ENCODE measurements around the gene NID2.

Gene NID2

DNA sequence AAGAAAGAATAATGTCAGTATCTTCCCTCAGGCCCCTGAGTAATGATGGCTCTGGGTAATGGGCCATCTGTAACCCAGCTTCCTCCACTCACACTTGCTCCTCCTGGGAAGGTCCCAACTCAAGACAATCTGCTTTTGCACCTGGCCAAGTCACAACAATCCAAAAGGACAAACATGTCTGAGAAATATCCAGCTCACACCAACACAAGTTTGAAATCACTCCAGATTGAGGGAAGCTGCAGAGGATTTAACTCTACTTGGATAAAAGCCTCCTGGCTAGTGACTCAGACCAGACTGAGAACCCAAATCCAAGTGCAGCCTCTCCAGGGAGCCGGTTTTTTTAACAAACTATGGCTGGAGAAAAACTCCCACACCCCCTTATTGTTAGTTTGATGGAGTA, 45.3 kb downstream of the NID2 start:
- no peak for DNase-seq

DNA sequence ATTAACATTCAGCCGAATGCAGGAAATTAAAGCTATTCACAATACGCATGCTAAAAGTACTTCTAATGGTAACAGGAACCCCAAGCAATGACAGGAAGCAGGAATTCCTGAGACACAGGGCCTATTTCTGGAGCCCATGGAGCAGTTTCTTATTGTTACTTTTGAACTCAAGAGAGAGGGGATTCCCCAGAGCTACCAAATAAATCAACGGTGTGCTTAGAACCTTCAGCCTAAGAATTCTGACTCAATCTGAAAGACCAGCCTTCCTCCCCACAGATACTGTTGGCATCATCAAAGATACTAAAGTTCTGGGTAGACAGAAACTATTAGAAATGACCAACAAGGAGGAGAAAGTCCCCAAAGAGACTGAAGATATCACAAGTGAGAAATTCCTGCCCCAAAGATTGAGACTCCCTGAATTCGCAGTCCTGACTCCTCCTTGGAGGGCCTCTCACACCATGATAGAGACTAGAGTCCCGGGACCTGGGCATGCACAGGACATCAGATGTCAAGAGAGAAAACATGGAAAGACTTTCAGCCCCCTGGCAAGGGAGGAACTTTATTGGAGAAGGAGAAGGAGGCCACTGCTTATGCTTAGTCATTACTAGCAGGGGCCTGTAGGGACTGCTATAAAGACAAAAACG, 46.8 kb downstream of the NID2 start:
- DNase-seq: no peak

DNA sequence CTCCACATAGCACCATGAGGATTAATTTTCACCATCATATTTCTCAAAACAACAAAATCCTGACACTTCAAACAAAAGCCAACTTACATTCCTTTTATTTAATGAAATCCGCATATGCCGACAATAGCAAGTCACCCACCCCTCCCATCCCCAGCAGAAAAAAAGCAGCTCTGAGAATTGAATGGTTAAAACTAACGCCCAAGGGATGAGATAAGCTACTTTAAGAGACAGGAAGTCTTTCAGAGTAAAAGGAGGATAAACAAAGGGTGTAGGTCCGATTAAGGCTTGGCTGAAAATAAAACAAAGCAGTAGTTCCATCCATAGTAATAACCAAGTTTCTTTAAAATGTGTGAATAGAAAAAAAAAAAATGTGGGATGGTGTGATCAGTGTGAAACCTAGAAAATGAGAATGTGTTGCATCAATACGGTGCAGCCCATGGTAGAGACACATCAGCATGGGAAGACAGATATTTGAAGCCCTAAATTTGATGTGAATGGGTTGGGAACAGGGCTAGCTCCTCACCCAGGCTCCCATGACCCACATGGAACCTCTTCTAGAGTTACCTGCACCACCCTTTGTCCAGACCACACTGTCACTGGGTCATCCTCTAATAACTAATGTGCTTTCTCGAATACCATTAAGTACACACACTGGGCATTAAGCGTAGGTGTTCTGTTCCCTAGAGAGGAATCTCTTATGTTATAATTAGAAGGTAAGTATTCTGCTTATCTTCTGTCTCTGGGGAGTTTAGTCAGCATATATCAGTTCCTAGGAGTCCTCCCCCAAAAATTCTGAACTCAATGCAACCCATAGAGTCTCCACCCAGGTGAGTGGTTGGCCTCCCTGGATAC, 47.8 kb downstream of the NID2 start:
- DNase-seq: no peak

- DNase-seq: no peak
Measured at GRCh38 chr14:52020161-52020714, 48.6 kb downstream of the NID2 start.

DNA sequence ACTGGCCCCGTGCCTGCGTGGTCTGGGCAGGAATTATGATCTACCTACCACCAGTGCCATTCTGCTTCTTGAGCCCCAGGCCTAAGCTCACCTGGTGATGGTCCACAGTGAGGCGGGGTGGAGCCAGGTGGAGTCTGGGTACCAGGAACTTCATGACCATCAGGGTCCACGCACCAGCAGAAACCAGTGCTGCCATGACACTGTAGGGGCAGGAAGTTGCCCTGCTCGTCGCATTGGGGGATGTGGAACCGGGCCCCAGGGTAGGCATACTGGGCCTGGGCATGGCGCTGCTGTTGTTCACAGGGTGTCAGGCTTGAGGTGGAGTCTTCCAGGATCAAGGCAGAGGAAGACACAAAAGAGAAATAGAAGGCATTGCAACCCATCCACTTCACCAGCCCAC, 49.9 kb downstream of the NID2 start:
- DNase-seq: no peak

DNA sequence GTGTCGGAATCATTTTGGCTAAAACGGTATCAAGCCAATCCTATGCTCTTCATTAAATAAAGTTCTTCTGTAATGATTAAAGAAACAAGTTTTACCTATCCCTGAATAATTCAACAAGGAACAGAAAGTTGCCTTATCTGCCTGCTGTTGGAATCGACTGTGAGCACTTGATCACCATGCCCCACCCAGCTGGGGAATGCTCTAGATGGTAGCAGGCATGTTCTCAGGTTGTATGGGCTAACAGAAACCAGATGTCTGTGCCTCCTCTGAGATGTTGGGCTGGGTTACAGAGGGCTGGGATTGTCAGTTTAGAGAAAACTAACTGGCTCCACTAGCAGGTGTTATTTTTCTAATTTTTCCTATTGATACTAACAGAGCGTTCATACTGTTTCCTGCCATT, 50.6 kb downstream of the NID2 start:
- no peak for DNase-seq

- DNase-seq: no peak
Measured at GRCh38 chr14:52015411-52016030, 53.3 kb downstream of the NID2 start.

GRCh38 chr14:52014601-52015267, 54.1 kb downstream of the NID2 start:
- no peak for DNase-seq

- no peak for DNase-seq
Measured at GRCh38 chr14:52013984-52014600, 54.8 kb downstream of the NID2 start.

DNA sequence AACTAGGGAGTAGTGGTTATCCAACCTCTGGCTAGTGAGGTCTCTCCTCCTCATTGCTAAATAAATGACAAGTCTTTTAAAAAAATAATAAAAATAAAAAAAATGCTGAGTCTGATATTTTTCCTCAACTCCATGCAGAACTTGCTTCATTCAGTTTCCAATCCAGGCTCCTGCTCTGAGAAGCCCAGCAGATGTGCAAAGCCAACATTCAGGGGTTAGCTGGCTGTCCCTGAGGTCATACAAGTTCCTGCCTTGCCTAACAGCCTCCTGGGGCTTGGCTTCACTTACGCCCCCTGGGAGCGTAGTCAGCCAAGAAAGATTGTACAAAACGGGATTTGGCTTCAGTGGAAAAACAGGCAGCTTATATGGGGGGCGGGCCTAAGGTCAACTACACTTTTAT, 56.2 kb downstream of the NID2 start:
- no peak for DNase-seq

DNA sequence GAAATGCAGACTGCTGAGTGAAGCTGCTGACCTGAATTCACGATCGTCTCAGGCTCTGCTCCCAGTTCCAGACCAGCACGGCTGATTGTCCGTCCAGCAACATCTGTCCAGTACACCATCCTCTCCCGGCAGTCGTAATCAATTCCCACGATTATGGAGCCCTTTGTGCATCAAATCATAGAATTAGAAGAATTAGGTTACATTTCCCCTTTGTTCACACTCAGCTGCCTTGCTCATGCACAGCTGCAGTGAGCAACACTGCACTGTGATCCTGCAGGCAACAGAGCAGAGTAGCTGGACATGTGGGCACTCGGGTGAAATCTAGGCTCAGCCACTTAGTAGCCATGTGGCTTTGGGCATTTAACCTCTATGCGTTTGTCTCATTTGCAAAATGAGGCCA, 57.3 kb downstream of the NID2 start:
- no peak for DNase-seq

DNA sequence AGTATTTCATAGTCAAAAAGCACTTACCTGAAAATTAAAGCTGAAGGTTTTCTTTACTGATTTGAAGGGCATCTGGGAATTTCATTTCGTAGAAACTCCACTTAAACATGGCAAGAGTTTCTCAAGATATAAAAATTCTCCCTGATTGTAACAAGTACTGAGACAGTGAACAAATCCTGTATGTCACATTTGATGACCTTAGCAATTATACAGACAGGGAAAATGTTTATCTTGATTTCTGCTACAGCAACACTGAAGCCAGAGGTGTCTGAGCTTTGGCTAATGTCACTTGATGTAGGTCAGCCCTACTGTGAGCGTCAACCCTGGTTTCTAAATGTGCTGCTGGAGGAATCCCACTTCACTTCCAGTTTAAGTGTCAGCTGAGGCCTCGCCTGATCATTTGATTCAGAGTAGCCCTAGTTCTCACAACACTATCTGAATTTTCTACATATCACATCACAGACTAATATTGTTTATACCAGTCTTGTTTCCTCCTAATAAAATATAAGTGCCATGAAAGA, 58.6 kb downstream of the NID2 start:
- DNase-seq: no peak

DNA sequence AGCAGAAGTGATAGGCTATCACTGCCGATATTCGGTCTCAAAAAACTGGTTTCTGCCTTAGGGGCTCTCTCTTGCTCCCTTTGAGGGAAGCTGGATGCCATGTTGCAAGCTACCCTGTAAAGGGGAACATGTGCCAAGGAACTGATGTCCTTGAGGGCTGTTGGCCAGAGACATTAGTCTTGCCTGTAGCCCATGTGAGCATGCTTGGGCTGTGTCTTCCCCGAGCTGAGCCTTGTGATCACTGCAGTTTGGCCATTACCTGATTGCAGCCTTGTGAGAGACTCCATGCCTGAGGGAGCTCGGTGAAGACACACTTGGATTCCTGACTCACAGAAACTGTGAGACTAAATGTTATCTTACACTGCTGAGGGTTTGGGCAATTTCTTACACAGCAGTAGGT, 60.7 kb downstream of the NID2 start:
- no peak for DNase-seq

GRCh38 chr14:52007637-52008036, 61.2 kb downstream of the NID2 start:
- no peak for DNase-seq

DNA sequence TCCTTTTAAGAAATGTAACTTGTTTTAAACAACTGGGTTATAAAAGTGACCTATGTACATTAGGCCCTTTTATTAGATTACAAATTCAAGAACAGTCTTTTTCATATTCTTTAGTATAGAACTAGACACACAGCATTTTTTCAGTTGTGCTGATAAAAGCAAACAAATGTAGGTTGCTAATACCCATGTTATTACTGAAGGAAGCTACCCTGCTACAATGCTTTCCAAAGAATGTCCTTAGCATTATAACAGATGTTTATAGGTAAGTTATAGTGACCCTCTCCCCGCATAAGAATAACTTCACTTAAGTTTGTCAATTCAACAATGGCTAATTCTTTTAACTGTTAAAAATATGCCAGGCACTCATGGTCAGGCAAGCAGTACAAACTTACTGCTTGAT, 61.6 kb downstream of the NID2 start:
- no peak for DNase-seq

DNA sequence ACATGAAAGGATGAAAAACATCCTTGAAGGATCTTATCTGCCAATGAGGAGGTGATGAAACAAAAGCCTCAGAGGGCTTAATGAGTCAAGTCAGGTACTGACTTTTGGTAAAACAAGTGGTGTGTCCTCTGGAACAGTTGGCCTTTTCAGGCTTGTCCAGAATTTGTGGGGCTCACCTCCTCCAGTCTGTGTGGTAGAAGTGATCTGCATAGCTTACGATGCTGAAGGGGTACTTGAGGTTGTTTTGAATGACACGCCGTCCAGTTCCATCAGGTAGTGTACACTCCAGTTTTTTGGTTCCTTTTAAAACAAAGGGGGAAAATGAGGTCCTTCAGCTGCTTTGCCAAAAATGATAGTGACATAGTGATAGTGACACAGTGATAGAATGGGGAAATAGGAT, 62.5 kb downstream of the NID2 start:
- no peak for DNase-seq

GRCh38 chr14:52005625-52006024, 63.2 kb downstream of the NID2 start:
- DNase-seq: no peak

- no peak for DNase-seq
Measured at GRCh38 chr14:52003324-52003723, 65.5 kb downstream of the NID2 start.

DNA sequence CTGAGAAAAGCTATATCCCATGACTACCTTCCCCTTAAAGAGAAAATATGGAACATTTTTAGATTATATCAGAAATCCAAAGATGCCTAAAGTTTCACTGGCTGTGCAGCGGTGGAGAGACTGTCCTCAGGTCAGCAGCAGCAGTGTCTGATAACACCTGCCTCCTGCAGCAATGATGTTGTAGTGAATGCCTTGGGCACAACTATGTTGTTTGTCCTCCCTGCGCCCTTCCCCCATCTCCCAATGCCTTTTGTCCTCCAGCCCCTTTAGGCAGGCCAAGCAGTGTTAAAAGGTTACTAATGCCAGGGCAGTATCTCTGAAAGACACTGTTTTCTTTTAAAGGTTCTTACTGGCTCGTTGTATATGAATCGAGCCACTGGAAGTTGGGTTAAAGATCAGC, 66.3 kb downstream of the NID2 start:
- no peak for DNase-seq

- DNase-seq: no peak
Measured at GRCh38 chr14:52000696-52001095, 68.2 kb downstream of the NID2 start.

DNA sequence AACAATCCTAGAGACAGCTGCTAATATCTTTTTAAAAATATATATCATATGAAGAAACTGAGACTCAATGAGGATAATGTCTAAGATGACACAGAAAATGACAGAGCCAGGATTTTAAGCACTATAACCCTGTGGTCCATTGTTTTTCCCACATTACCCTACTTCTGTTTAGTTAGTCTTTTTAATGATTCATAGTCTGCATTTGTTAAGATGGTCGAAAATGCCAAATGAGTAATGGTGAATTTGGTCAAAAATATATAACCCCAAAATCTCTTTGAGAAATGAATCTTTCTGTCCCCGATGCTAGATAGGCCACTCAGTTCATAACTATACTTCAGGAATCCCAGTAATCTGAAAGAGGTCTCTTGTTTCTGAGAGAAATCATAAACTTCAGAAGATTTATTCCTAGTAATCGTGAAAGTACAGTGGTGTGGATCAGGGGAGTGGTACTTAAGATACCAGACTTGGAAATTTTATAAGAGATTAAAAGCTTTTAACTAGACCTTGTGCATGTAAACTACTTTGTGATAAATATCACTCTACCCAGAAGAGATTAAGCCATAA, 68.8 kb downstream of the NID2 start:
- no peak for DNase-seq

GRCh38 chr14:51999084-51999483, 69.8 kb downstream of the NID2 start:
- DNase-seq: no peak
